HG03457 (cell line): ENCODE measurements around the gene SPPL2B.

Experiments
- ATAC-seq: cut with Tn5 transposase; IDR thresholded peaks from one replicate; pipeline ENCODE4 v1.9.1; 2021; ENCODE audit warnings: moderate number of reproducible peaks; ENCODE audit not compliant: unreplicated experiment

The SPPL2B gene

GRCh38 chr19:2353159-2353886 lies 24.8 kb downstream of the SPPL2B start:
- ATAC-seq = no peak

- ATAC-seq = no peak
Observed at GRCh38 chr19:2353887-2354592, 25.6 kb downstream of the SPPL2B start.

GRCh38 chr19:2354670-2355069 lies 26.2 kb downstream of the SPPL2B start:
- no peak for ATAC-seq

GRCh38 chr19:2355168-2356035 lies 26.9 kb downstream of the SPPL2B start:
- no peak for ATAC-seq

GRCh38 chr19:2356036-2356646 lies 27.7 kb downstream of the SPPL2B start:
- no peak for ATAC-seq

GRCh38 chr19:2357279-2358206 lies 29.1 kb downstream of the SPPL2B start:
- no peak for ATAC-seq

- no peak for ATAC-seq
Observed at GRCh38 chr19:2358548-2359173, 30.2 kb downstream of the SPPL2B start.

- no peak for ATAC-seq
Observed at GRCh38 chr19:2359992-2360685, 31.7 kb downstream of the SPPL2B start, which contains the start of gene TMPRSS9. Gene TMPRSS9, plus strand, starts transcription at chr19:2360265. Its CDS starts 29,521 bp downstream, at chr19:2389786.

- no peak for ATAC-seq
Observed at GRCh38 chr19:2360833-2361232, 32.3 kb downstream of the SPPL2B start.

GRCh38 chr19:2361246-2362045 lies 33.0 kb downstream of the SPPL2B start:
- no peak for ATAC-seq

GRCh38 chr19:2362046-2362969 lies 33.8 kb downstream of the SPPL2B start:
- ATAC-seq = no peak

GRCh38 chr19:2362970-2363300 lies 34.5 kb downstream of the SPPL2B start:
- ATAC-seq = no peak

GRCh38 chr19:2363419-2363818 lies 34.9 kb downstream of the SPPL2B start:
- no peak for ATAC-seq

GRCh38 chr19:2365201-2365970 lies 36.9 kb downstream of the SPPL2B start:
- no peak for ATAC-seq

GRCh38 chr19:2371656-2372055 lies 43.2 kb downstream of the SPPL2B start:
- no peak for ATAC-seq

GRCh38 chr19:2372076-2372612 lies 43.7 kb downstream of the SPPL2B start:
- no peak for ATAC-seq
